GM23338 (cell line): Measurements from ENCODE around the gene PPAN. TPM values are rescaled to one million over a fixed set of nuclear protein-coding genes. Genes with fewer than 3 reads are reported as not detected.

Experiments used
- ATAC-seq: fragments of 200-7000 bp; cut with Tn5 transposase; 3 replicates; pipeline ENCODE4 v1.9.1; 2020
- DNase-seq: peaks from one replicate; pipeline ENCODE4 v3.0.0-alpha.2; 2015; ENCODE audit warnings: low spot score
- H2AFZ ChIP-seq: fragments of 200-600 bp; sonication (generic); 2 replicates; pipeline ENCODE4 v1.8.0; 2016; ENCODE audit warnings: antibody characterized with exemption, mild to moderate bottlenecking, moderate library complexity
- H3F3A ChIP-seq: fragments of 200-600 bp; sonication (generic); replicated peaks from 2 replicates; pipeline ENCODE4 v1.8.0; 2017; ENCODE audit warnings: antibody characterized with exemption, mixed run types, low read depth
- H3K27ac ChIP-seq: fragments of 200-600 bp; sonication (generic); 2 replicates; pipeline ENCODE4 v1.6.1; 2016; ENCODE audit warnings: low read depth
- H3K27me3 ChIP-seq: fragments of 200-600 bp; sonication (generic); 2 replicates; pipeline ENCODE4 v1.8.0; 2016; ENCODE audit warnings: mild to moderate bottlenecking, mixed run types, moderate library complexity; ENCODE audit not compliant: insufficient read depth
- H3K36me3 ChIP-seq: fragments of 200-600 bp; sonication (generic); 2 replicates; pipeline ENCODE4 v1.8.0; 2016; ENCODE audit warnings: mild to moderate bottlenecking; ENCODE audit not compliant: insufficient read depth
- H3K4me1 ChIP-seq: fragments of 200-600 bp; sonication (generic); 2 replicates; pipeline ENCODE4 v1.8.0; 2016; ENCODE audit warnings: mild to moderate bottlenecking, moderate library complexity; ENCODE audit not compliant: insufficient read depth
- H3K4me2 ChIP-seq: fragments of 200-600 bp; sonication (generic); 2 replicates; pipeline ENCODE4 v1.7.1; 2017; ENCODE audit warnings: mixed run types
- H3K4me3 ChIP-seq: fragments of 200-600 bp; sonication (generic); 2 replicates; pipeline ENCODE4 v1.6.1; 2016; ENCODE audit warnings: mixed run types
- H3K79me2 ChIP-seq: fragments of 200-600 bp; sonication (generic); replicated peaks from 2 replicates; pipeline ENCODE4 v1.8.0; 2017; ENCODE audit warnings: mild to moderate bottlenecking; ENCODE audit not compliant: insufficient read depth
- H3K9me2 ChIP-seq: fragments of 200-600 bp; sonication (generic); 2 replicates; pipeline ENCODE4 v1.8.0; 2017; ENCODE audit not compliant: insufficient read depth
- H4K20me1 ChIP-seq: fragments of 200-600 bp; sonication (generic); replicated peaks from 2 replicates; pipeline ENCODE4 v1.8.0; 2017; ENCODE audit warnings: mild to moderate bottlenecking; ENCODE audit not compliant: insufficient read depth
- H3K27ac Mint-ChIP-seq: 2 replicates; pipeline ENCODE4 v1.8.0; 2020; ENCODE audit warnings: inconsistent platforms, mild to moderate bottlenecking, moderate library complexity, mixed read lengths
- H3K27me3 Mint-ChIP-seq: 3 replicates; pipeline ENCODE4 v1.8.0; 2022; ENCODE audit warnings: low read depth, mild to moderate bottlenecking, moderate library complexity, mixed read lengths, inconsistent platforms; ENCODE audit not compliant: insufficient read depth, poor library complexity
- H3K36me3 Mint-ChIP-seq: 3 replicates; pipeline ENCODE4 v1.8.0; 2021; ENCODE audit warnings: low read depth, mild to moderate bottlenecking, inconsistent platforms, moderate library complexity, mixed read lengths
- H3K4me1 Mint-ChIP-seq: 3 replicates; pipeline ENCODE4 v1.8.0; 2020; ENCODE audit warnings: mild to moderate bottlenecking, inconsistent platforms, mixed read lengths
- H3K4me3 Mint-ChIP-seq: 3 replicates; pipeline ENCODE4 v1.8.0; 2021; ENCODE audit warnings: moderate library complexity, mild to moderate bottlenecking, inconsistent platforms, mixed read lengths
- H3K9me3 Mint-ChIP-seq: 3 replicates; pipeline ENCODE4 v1.8.0; 2020; ENCODE audit warnings: moderate library complexity, mild to moderate bottlenecking, inconsistent platforms, mixed read lengths
- EZH2 ChIP-seq: fragments of 200-600 bp; sonication (generic); IDR thresholded peaks from one replicate; pipeline ENCODE4 v1.8.0; 2017; ENCODE audit warnings: antibody characterized with exemption, mild to moderate bottlenecking, low read depth; ENCODE audit not compliant: unreplicated experiment
- EZH2phosphoT487 ChIP-seq: fragments of 200-600 bp; sonication (generic); IDR thresholded peaks from one replicate; pipeline ENCODE4 v1.8.1; 2018; ENCODE audit warnings: antibody characterized with exemption; ENCODE audit not compliant: unreplicated experiment
- NANOG ChIP-seq: IDR thresholded peaks from 2 replicates; pipeline ENCODE4 v1.6.1; 2016; ENCODE audit warnings: antibody characterized with exemption, borderline replicate concordance
- STAT1 ChIP-seq: IDR thresholded peaks from one replicate; pipeline ENCODE4 v1.6.1; 2016; ENCODE audit warnings: antibody characterized with exemption; ENCODE audit not compliant: unreplicated experiment
- ZNF331 ChIP-seq: fragments of 250-450 bp; sonication (Bioruptor Pico); IDR thresholded peaks from 2 replicates; pipeline ENCODE4 v1.5.0; 2020; ENCODE audit warnings: low read depth, mild to moderate bottlenecking, moderate library complexity
- polyA plus RNA-seq: library from polyadenylated mRNA; unstranded; fragments of >200 nt; fragmentation: Nextera tagmentation; extraction: Ambion mirVana; gene quantifications from 2 replicates; pipeline ENCODE4 v1.2.1, GENCODE V29; 2016
- total RNA-seq: library from RNA; depleted of rRNA; stranded (reverse); fragments of >200 nt; shearing (Covaris generic); gene quantifications from 2 replicates; pipeline ENCODE4 v1.2.3, GENCODE V29; 2014
- TF ChIP-seq, protein P1 (sequence below): fragments of 250-450 bp; sonication (Bioruptor Pico); IDR thresholded peaks from 2 replicates; pipeline ENCODE4 v1.5.0; 2020; ENCODE audit warnings: mild to moderate bottlenecking, moderate library complexity
- TF ChIP-seq, protein P2 (sequence below), 2 experiments: fragments of 200-600 bp in 1 of 2; sonication (generic) in 1 of 2; conservative IDR thresholded peaks; 2 replicates each; pipeline versions ENCODE4 v1.5.1 to v1.6.1; 2016 to 2017; ENCODE audit warnings: antibody characterized with exemption in 2 of 2, low read depth in 2 of 2, mild to moderate bottlenecking in 2 of 2, moderate library complexity in 1 of 2

PPAN gene
- total and polyA plus RNA-seq, 2 experiments from 2014 or later = 71.8 to 81.9 TPM

DNA sequence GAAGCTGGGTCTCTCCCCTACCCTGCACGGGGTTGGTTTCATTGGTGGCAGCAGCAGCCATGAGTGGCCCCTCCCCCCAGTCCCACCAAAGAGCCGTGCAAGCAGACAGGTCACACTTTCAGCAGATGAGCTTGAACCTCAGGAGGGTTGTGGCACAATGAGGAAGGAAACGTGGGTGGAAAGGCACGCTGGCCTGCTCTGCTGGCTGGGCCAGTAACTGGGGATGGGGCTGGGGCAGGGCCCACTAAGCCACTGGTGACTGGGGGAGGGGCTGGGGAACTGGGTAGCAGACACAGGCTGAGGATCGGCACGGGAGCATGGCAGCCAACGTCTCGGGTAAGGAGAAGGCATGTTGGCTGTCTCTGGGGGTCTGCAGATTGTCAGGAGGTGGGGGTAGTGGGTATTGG is 5.2 kb downstream of the PPAN start, which contains the start of gene P2RY11 (continued):
- TF ChIP-seq, protein P1, sequence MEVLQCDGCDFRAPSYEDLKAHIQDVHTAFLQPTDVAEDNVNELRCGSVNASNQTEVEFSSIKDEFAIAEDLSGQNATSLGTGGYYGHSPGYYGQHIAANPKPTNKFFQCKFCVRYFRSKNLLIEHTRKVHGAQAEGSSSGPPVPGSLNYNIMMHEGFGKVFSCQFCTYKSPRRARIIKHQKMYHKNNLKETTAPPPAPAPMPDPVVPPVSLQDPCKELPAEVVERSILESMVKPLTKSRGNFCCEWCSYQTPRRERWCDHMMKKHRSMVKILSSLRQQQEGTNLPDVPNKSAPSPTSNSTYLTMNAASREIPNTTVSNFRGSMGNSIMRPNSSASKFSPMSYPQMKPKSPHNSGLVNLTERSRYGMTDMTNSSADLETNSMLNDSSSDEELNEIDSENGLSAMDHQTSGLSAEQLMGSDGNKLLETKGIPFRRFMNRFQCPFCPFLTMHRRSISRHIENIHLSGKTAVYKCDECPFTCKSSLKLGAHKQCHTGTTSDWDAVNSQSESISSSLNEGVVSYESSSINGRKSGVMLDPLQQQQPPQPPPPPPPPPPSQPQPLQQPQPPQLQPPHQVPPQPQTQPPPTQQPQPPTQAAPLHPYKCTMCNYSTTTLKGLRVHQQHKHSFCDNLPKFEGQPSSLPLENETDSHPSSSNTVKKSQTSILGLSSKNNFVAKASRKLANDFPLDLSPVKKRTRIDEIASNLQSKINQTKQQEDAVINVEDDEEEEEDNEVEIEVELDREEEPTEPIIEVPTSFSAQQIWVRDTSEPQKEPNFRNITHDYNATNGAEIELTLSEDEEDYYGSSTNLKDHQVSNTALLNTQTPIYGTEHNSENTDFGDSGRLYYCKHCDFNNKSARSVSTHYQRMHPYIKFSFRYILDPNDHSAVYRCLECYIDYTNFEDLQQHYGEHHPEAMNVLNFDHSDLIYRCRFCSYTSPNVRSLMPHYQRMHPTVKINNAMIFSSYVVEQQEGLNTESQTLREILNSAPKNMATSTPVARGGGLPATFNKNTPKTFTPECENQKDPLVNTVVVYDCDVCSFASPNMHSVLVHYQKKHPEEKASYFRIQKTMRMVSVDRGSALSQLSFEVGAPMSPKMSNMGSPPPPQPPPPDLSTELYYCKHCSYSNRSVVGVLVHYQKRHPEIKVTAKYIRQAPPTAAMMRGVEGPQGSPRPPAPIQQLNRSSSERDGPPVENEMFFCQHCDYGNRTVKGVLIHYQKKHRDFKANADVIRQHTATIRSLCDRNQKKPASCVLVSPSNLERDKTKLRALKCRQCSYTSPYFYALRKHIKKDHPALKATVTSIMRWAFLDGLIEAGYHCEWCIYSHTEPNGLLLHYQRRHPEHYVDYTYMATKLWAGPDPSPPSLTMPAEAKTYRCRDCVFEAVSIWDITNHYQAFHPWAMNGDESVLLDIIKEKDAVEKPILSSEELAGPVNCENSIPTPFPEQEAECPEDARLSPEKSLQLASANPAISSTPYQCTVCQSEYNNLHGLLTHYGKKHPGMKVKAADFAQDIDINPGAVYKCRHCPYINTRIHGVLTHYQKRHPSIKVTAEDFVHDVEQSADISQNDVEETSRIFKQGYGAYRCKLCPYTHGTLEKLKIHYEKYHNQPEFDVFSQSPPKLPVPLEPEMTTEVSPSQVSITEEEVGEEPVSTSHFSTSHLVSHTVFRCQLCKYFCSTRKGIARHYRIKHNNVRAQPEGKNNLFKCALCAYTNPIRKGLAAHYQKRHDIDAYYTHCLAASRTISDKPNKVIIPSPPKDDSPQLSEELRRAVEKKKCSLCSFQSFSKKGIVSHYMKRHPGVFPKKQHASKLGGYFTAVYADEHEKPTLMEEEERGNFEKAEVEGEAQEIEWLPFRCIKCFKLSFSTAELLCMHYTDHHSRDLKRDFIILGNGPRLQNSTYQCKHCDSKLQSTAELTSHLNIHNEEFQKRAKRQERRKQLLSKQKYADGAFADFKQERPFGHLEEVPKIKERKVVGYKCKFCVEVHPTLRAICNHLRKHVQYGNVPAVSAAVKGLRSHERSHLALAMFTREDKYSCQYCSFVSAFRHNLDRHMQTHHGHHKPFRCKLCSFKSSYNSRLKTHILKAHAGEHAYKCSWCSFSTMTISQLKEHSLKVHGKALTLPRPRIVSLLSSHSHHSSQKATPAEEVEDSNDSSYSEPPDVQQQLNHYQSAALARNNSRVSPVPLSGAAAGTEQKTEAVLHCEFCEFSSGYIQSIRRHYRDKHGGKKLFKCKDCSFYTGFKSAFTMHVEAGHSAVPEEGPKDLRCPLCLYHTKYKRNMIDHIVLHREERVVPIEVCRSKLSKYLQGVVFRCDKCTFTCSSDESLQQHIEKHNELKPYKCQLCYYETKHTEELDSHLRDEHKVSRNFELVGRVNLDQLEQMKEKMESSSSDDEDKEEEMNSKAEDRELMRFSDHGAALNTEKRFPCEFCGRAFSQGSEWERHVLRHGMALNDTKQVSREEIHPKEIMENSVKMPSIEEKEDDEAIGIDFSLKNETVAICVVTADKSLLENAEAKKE = no peak
- TF ChIP-seq EZH2 = no peak
- no peak for TF ChIP-seq ZNF331
- TF ChIP-seq NANOG = no peak
- TF ChIP-seq, protein P2, sequence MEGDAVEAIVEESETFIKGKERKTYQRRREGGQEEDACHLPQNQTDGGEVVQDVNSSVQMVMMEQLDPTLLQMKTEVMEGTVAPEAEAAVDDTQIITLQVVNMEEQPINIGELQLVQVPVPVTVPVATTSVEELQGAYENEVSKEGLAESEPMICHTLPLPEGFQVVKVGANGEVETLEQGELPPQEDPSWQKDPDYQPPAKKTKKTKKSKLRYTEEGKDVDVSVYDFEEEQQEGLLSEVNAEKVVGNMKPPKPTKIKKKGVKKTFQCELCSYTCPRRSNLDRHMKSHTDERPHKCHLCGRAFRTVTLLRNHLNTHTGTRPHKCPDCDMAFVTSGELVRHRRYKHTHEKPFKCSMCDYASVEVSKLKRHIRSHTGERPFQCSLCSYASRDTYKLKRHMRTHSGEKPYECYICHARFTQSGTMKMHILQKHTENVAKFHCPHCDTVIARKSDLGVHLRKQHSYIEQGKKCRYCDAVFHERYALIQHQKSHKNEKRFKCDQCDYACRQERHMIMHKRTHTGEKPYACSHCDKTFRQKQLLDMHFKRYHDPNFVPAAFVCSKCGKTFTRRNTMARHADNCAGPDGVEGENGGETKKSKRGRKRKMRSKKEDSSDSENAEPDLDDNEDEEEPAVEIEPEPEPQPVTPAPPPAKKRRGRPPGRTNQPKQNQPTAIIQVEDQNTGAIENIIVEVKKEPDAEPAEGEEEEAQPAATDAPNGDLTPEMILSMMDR (conservative IDR thresholded peaks at IDR 0.05; ENCODE audit: low read depth in 2 of 2) = no peak
- TF ChIP-seq STAT1 = no peak
- TF ChIP-seq EZH2phosphoT487 = no peak

DNA sequence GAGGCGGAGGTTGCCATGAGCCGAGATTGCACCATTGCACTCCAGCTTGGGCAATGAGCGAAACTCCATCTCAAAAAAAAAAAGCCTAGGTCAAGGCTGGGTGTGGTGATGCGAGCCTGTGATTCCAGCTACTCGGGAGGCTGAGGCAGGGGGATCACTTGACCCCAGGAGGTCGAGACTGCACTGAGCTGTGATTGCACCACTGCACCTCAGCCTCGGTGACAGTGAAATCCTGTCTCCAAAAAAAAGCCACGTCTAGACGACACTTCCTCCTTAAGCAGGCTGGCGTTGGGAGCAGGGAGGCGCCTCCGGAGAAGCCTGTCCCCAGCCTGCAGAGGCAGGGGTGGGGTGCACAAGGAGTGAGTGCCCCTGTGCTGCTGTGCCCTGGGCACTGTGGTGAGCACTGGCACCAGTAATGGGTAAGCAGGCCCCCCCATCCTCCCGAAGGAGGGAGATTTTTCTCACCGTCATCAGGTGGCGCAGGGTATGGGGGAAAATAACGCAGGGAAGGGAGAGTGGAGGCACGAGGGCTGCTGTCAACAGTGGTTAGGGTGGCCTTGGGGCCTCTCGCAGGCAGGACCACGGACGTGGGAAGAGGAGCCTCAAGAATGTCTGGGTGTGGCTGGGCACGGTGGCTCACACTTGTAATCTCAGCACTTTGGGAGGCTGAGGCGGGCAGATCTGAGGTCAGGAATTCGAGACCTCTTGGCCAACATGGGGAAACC is 6.0 kb downstream of the PPAN start:
- no peak for ATAC-seq
- TF ChIP-seq, protein P1 = no peak

More for the DNA sequence above, 6.0 kb downstream of the PPAN start:
- no peak overlapping the region for H3K27ac Mint-ChIP-seq
- Histone ChIP-seq H3K4me3 (no peak overlapping the region), H3K36me3 (peaks cover 29% of the 10 kb centered on the region), H3F3A (peaks cover 58% of the 10 kb centered on the region), H3K4me2 (no peak overlapping the region), H2AFZ (no peak overlapping the region), H3K9me2 (no peaks in the 10 kb centered on the region), H4K20me1 (0 out of 2 replicates have a peak, but pooled peaks cover 11% of the 10 kb centered on the region), H3K27me3 (no peaks in the 10 kb centered on the region), H3K79me2 (peaks cover 14% of the 10 kb centered on the region), H3K27ac (peak overlapping the region; percentile 83), H3K4me1 (peaks cover 3% of the 10 kb centered on the region; the same call in 1 of the 2 replicates)
- no peak overlapping the region for H3K4me3 Mint-ChIP-seq
- H3K4me1 Mint-ChIP-seq = peaks cover 14% of the 10 kb centered on the region
- H3K27me3 Mint-ChIP-seq = peaks cover 42% of the 10 kb centered on the region
- DNase-seq = no peak
- H3K36me3 Mint-ChIP-seq = peaks cover 81% of the 10 kb centered on the region
- no peaks in the 10 kb centered on the region for H3K9me3 Mint-ChIP-seq
